HEK293 (cell line): ENCODE data around the gene SLBP.

Experiments used
- CTCF ChIA-PET: fragments of 350-600 bp; formaldehyde crosslinking; extraction: SDS; loops from one replicate; lab custom pipeline; 2021; ENCODE audit warnings: antibody characterized with exemption; lab: Yijun Ruan, JAX
- POLR2A ChIA-PET: fragments of 300-600 bp; formaldehyde crosslinking; extraction: SDS; loops from one replicate; lab custom pipeline; 2020; ENCODE audit warnings: antibody characterized with exemption, inconsistent platforms; lab: Yijun Ruan, JAX
- H3K27ac ChIP-seq: fragments of 200-500 bp; sonication (Bioruptor generic); 2 replicates; pipeline ENCODE4 v1.5.1; 2014; ENCODE audit warnings: low read depth, low read length, control low read depth, inconsistent platforms; ENCODE audit errors: extremely low read depth
- H3K36me3 ChIP-seq, 2 experiments: fragments of 200-500 bp in 1 of 2; sonication (Bioruptor generic) in 1 of 2; 1 replicate in 1 of 2; 2 replicates in 1 of 2; pipeline ENCODE4 v1.5.1; 2014 to 2017; ENCODE audit warnings: inconsistent platforms in 2 of 2, low read length in 2 of 2; ENCODE audit not compliant: control insufficient read depth in 2 of 2, insufficient read depth in 1 of 2
- H3K4me1 ChIP-seq: fragments of 200-500 bp; sonication (Bioruptor generic); 2 replicates; pipeline ENCODE4 v1.5.1; 2014; ENCODE audit warnings: mild to moderate bottlenecking, low read length, inconsistent platforms; ENCODE audit not compliant: control insufficient read depth, insufficient read depth
- H3K4me3 ChIP-seq: 2 replicates; pipeline ENCODE4 v1.5.1; 2011; ENCODE audit warnings: low read depth, mild to moderate bottlenecking, control low read depth, low read length, moderate library complexity
- H3K9me3 ChIP-seq: fragments of 200-500 bp; sonication (Bioruptor generic); 2 replicates; pipeline ENCODE4 v1.5.1; 2014; ENCODE audit warnings: low read depth, low read length, inconsistent platforms; ENCODE audit not compliant: control insufficient read depth, insufficient read depth
- BCL6B ChIP-seq: fragments of 450-650 bp; formaldehyde crosslinking; IDR thresholded peaks from 2 replicates; pipeline ENCODE4 v1.5.1; 2017; ENCODE audit warnings: missing biosample characterization, missing genetic modification characterization
- EGR2 ChIP-seq: fragments of 450-650 bp; formaldehyde crosslinking; IDR thresholded peaks from 2 replicates; pipeline ENCODE4 v1.5.1; 2016; ENCODE audit warnings: low read depth, missing biosample characterization, missing genetic modification characterization
- HIC1 ChIP-seq: fragments of 450-650 bp; formaldehyde crosslinking; IDR thresholded peaks from 2 replicates; pipeline ENCODE4 v1.5.1; 2016; ENCODE audit warnings: missing biosample characterization, missing genetic modification characterization
- HOXA7 ChIP-seq: sonication (generic); formaldehyde crosslinking; IDR thresholded peaks from 2 replicates; pipeline ENCODE4 v1.8.1; 2022; ENCODE audit warnings: missing genetic modification reagents, borderline replicate concordance
- KLF9 ChIP-seq: fragments of 450-650 bp; formaldehyde crosslinking; IDR thresholded peaks from 2 replicates; pipeline ENCODE4 v1.5.1; 2016; ENCODE audit warnings: missing biosample characterization, missing genetic modification characterization, low read depth
- ZEB2 ChIP-seq: fragments of 450-650 bp; formaldehyde crosslinking; IDR thresholded peaks from 2 replicates; pipeline ENCODE4 v1.5.1; 2016; ENCODE audit warnings: missing biosample characterization, missing genetic modification characterization
- ZFHX2 ChIP-seq: fragments of 450-650 bp; formaldehyde crosslinking; conservative IDR thresholded peaks from 2 replicates; pipeline ENCODE4 v1.5.1; 2016; ENCODE audit warnings: missing biosample characterization, missing genetic modification characterization
- ZNF114 ChIP-seq: fragments of 450-650 bp; formaldehyde crosslinking; IDR thresholded peaks from 2 replicates; pipeline ENCODE4 v1.5.0; 2017; ENCODE audit warnings: missing biosample characterization, missing genetic modification characterization
- ZNF121 ChIP-seq: fragments of 450-650 bp; formaldehyde crosslinking; IDR thresholded peaks from 2 replicates; pipeline ENCODE4 v1.5.1; 2016; ENCODE audit warnings: missing biosample characterization, missing genetic modification characterization
- ZNF155 ChIP-seq: fragments of 450-650 bp; formaldehyde crosslinking; IDR thresholded peaks from 2 replicates; pipeline ENCODE4 v1.5.1; 2016; ENCODE audit warnings: missing biosample characterization, missing genetic modification characterization
- ZNF211 ChIP-seq: fragments of 450-650 bp; formaldehyde crosslinking; IDR thresholded peaks from 2 replicates; pipeline ENCODE4 v1.5.1; 2016; ENCODE audit warnings: low read depth, missing biosample characterization, missing genetic modification characterization
- ZNF23 ChIP-seq: fragments of 450-650 bp; formaldehyde crosslinking; IDR thresholded peaks from 2 replicates; pipeline ENCODE4 v1.5.1; 2016; ENCODE audit warnings: missing biosample characterization, missing genetic modification characterization, borderline replicate concordance
- ZNF335 ChIP-seq: fragments of 450-650 bp; formaldehyde crosslinking; conservative IDR thresholded peaks from 2 replicates; pipeline ENCODE4 v1.5.1; 2016; ENCODE audit warnings: missing biosample characterization, missing genetic modification characterization
- ZNF510 ChIP-seq: fragments of 450-650 bp; formaldehyde crosslinking; IDR thresholded peaks from 2 replicates; pipeline ENCODE4 v1.5.1; 2018; ENCODE audit warnings: mild to moderate bottlenecking, missing genetic modification characterization, missing biosample characterization; ENCODE audit not compliant: insufficient replicate concordance
- ZNF530 ChIP-seq: fragments of 450-650 bp; formaldehyde crosslinking; IDR thresholded peaks from 2 replicates; pipeline ENCODE4 v1.5.1; 2016; ENCODE audit warnings: low read depth, missing biosample characterization, missing genetic modification characterization
- ZNF658 ChIP-seq: fragments of 450-650 bp; formaldehyde crosslinking; IDR thresholded peaks from 2 replicates; pipeline ENCODE4; 2016; ENCODE audit warnings: missing biosample characterization, missing genetic modification characterization

The SLBP gene

DNA sequence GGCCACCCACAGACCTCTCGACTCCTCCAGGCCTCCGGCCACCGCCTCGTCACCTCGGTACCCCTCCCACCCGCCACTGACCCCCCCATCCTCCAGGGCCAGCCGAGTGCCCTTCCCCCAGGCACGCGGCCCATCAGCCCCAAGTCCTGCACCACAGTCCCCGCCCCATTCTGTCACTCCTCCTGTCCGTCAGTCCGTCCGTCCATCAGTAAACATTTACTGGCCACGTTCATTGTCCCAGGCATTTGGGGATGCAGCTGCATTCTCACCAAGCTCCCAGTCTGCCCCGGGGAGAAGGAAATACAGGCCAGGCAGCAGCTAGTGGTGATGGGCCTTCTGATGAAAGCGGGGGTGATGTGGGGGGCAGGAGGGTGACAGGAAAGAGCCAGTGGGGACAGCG lies 45.7 kb upstream of the SLBP start:
- H3K9me3 ChIP-seq = no peaks in the 10 kb centered on the region
- H3K36me3 ChIP-seq = no peaks in the 10 kb centered on the region
- H3K4me3 ChIP-seq = no peak overlapping the region
- POLR2A ChIA-PET = no interaction called here
- H3K4me1 ChIP-seq = no peaks in the 10 kb centered on the region
- TF ChIP-seq BCL6B (no peak), ZNF658 (tag by site-specific recombination) (no peak), ZNF114 (no peak), ZNF23 (tag by site-specific recombination) (no peak), ZNF121 (tag by site-specific recombination) (no peak), ZNF155 (tag by site-specific recombination) (no peak), ZEB2 (tag by site-specific recombination) (no peak), ZNF510 (tag by site-specific recombination) (no peak)
- H3K27ac ChIP-seq = no peak overlapping the region
- CTCF ChIA-PET = interaction anchor here (1.5 kb wide), 1 partner anchor 10 kb away, joined by 3 read pairs; no protein-coding TSS in a partner anchor

DNA sequence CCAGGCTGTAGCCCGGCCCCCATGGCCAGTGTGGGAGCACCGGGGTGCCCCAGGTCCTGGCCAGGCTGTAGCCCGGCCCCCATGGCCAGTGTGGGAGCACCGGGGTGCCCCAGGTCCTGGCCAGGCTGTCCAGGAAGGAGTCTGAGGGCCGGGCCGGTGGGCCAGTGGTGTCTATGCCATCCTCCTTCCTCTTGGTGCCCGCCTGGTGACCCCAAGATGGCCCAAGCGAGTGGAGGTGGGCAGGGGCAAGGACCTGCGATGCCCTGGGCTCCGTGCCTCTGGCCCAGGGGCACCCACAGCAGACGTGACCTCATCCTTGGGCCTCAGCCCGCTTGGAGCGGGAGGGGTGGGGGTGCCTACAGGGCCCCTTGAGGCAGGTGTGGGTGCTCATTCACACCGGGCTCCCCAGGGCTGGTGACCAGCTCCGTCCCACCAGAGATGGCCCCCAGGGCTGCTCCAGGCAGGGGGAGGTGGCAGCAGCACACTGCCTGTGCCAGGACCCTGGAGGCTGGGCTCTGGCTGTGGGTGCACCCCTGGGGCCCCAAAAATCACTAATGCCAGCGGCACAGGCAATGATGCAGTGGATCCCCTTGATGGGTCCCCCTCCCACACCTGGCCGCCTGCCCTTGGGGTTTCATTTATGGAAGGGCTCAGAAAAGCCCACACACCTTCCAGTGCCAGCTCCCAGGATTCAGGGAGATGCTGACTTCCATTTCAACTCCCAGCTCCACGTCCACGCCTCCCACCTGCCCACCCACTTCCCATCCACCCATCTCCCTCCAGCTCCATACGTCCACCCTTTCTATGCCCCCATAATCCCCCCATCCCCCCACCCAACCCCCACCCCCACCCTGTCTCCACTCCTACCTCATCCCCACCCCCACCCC lies 45.0 kb upstream of the SLBP start:
- H3K9me3 ChIP-seq = no peaks in the 10 kb centered on the region
- ChIA-PET POLR2A (no interaction called here), CTCF (no interaction called here)
- no peaks in the 10 kb centered on the region for H3K36me3 ChIP-seq
- TF ChIP-seq HIC1 (tag by site-specific recombination) = peak; percentile 31; the same call in 1 of the 2 replicates
- no peak for TF ChIP-seq HOXA7 (CRISPR knock-in tag)
- TF ChIP-seq ZFHX2 = peak; percentile 72
- TF ChIP-seq ZNF530 (tag by site-specific recombination) = no peak
- TF ChIP-seq EGR2 (tag by site-specific recombination) = peak; percentile 65; the same call in 1 of the 2 replicates
- no peaks in the 10 kb centered on the region for H3K4me1 ChIP-seq
- H3K4me3 ChIP-seq = no peak overlapping the region
- H3K27ac ChIP-seq = no peak overlapping the region

DNA sequence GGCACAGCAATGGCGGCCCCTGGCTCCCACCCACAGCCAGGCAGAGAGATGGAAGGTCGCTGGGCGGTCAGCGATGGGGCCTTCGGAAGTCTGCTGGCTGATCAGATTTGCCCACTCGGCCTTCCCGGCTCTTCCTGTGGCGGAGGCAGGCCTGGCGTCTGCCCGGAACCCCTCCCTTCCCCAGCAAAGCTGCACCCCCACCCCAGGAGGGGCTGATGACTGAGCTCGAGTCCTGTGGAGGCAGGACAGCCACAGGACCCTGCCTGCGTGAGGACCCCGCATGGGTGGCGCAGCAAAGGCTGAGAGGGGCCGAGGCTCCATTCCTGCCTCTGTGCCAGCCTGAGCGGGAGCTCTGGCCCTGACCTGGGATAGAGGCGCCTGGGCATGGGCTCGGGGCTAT lies 44.0 kb upstream of the SLBP start:
- Histone ChIP-seq H3K9me3 (no peaks in the 10 kb centered on the region), H3K4me1 (no peaks in the 10 kb centered on the region), H3K27ac (no peak overlapping the region), H3K4me3 (no peak overlapping the region), H3K36me3 (no peaks in the 10 kb centered on the region)
- POLR2A ChIA-PET = no interaction called here
- CTCF ChIA-PET = no interaction called here
- TF ChIP-seq ZNF335 (tag by site-specific recombination) (0 out of 2 replicates have a peak, but pooled peaks have one; percentile 6), ZNF211 (tag by site-specific recombination) (no peak), KLF9 (tag by site-specific recombination) (no peak)
